HG02973 (cell line): Measurements from ENCODE around the gene EOMES.

Source experiments
- ATAC-seq: cut with Tn5 transposase; IDR thresholded peaks from one replicate; pipeline ENCODE4 v1.9.1; 2021; ENCODE audit warnings: moderate library complexity; ENCODE audit not compliant: unreplicated experiment

Gene EOMES

DNA sequence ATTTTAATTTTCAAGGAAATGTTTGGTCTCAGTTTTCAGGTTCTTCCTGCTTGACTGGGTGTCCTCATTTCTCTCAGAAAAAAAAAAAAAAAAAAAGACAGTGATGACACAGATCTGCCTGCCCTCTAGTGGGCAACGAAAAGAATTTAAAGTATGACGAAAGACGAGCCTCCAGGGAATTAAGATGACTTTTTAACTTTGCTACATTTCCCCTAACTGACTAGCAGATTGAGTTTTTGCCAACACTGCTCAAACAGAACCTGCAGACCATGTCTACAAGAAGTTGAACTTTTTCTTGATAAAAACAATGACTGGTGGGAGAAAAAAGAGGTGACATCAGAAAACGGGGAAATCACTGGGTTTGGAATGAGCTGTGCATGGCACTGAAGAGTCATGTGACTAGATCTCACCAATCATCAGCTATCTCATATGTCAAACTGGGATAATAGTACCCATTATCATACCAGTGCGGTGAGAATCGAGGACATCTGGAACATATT, 40.8 kb downstream of the EOMES start:
- peak; percentile 78 for ATAC-seq

DNA sequence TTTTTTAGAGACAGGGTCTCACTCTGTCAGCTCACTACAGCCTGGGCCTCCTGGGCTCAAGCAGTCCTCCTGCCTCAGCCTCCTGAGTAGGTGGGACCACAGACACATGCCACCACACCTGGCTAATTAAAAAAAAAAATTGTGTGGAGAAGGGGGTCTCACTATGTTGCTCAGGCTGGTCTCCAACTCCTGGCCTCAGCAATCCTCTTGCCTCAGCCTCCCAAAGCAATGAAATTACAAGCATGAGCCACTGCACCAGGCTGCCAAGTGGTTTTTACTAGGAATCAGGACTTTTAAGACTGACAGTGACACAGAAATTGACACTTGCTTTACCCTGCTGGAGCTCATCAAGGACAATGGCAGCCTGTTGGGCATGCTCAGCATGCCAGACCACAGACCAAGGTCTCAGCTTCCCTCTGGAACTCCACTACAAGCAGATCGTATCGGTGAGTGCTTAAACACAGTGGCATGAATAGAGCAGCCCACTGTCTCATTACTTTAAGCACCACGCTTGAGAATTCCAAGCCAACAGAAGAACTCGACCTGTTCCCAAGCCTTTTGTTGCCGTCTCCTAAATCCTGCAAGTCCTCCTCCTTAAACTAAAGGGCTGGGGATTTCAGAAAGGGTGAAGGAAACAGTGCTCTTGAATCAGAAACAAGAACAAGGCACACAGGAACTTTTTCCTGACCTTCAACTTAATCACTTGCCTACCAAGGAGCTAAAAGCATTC, 41.4 kb downstream of the EOMES start:
- ATAC-seq: no peak

DNA sequence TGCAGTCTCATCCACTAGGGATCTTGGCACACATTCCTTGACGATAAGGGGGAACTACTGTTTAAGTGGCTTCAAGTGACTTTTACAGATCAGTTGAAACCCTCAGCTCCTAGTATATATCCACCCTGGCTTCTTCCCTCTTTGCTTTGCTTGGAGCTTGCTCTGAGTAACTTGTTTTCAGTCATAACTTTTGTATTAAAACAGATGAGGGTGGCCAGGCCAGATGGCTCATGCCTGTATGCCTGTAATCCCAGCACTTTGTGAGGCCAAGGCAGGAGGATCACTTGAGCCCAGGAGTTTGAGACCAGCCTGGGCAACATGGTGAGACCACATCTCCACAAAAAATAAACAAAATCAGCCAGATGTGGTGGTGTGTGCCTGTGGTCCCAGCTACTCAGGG, 42.4 kb downstream of the EOMES start:
- no peak for ATAC-seq

DNA sequence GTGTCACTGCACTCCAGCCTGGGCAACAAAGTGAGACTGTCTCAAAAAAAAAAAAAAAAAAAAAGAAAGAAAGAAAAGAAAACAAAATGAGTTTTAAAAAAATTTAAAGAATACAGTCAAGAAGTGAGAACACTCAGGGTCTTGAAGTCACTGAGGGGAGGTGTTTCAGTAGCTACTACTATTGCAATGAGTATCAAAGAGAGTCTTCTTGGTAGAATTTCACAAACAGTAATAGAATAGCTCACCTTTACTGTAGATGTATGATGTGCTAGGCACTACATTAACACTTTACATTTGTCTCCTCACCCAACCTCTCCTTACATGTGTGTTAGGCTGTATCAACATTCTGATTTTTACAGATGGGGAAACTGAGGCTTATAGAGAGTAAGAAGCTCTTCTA, 43.9 kb downstream of the EOMES start:
- ATAC-seq: no peak

DNA sequence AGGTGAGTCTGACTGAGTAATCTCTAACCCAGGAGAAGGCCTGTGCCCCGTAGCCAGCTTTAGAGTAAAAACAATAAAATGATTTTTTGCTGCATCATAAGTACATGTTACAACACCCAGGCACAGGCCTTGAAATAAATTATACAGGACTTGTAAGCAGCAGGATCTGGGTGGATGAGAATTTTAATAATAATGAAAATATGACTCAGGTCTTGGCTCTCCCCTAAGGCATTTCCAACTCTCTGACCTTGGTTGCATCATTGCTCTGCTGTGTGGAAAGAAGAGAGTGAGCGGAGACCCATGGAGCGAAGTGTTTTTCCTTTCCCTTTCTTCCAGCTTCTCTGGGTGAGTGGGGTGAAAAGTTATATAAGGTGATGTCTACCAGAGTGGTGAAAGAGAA, 44.6 kb downstream of the EOMES start:
- ATAC-seq: no peak

DNA sequence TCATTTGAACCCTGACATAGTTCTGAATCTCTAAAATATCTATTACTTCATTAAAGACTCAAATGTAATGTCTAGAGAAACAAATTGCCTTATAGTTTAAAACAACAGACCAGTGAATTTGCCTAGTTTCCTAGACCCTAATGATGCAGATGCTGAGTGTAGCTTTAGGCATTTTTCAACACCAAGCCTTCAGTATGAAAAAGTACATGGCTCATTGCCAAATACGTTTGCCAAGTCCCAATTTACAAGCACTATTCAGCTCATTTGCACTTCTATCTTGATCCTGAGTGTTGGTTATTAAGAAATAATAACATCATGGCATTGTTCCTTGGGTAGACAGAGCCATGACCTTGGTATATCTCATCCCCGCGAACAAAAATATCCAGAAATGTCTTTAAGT, 46.8 kb downstream of the EOMES start:
- ATAC-seq: no peak

DNA sequence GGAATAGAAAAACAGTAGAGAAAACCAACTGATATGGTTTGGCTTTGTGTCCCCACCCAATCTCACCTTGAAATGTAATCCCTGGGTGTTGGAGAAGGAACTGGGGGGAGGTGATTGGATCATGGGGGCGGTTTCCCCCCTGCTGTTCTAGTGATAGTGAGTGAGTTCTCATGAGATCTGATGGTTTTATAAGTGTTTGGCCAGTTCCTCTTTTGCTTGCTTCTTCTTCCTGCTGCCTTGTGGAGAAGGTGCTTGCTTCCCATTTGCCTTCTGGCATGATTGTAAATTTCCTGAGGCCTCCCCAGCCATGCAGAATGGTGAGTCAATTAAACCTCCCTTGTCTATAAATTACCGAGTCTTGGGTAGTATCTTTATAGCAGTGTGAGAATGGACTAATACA, 48.4 kb downstream of the EOMES start:
- no peak for ATAC-seq

DNA sequence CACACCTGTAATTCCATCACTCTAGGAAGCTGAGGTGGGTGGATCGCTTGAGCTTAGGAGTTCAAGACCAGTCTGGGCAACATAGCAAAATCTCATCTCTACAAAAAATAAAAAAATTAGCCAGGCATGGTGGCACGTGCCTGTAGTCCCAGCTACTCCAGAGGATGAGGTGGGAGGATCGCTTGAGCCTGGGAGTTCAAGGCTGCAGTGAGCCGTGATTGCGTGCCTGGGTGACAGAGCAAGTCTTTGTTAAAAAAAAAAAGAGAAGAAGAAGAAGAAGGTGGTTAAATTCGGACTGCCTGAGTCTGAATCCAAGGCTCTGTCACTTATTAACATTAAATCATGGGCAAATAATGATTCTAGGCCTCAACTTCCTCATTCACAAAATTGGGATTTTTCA, 51.0 kb downstream of the EOMES start:
- ATAC-seq: no peak

DNA sequence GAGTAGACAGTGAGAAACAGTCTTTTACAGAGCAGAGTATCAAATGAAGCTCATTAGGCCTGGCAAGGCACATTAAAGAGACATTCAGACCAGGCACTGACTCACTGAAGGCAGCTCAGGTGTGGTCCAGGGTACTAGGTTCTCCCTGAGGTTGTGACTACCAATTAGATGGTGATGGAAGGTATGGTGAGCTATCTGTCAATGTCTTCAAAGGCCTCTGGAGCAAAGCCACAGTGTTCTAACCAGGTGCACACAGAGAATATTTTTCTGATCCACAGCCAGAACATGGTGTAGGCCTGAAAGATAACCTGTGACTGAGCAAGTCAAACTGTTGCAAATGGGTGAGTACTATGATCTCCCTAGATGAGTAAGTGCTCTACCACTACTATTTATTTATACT, 51.5 kb downstream of the EOMES start:
- no peak for ATAC-seq

DNA sequence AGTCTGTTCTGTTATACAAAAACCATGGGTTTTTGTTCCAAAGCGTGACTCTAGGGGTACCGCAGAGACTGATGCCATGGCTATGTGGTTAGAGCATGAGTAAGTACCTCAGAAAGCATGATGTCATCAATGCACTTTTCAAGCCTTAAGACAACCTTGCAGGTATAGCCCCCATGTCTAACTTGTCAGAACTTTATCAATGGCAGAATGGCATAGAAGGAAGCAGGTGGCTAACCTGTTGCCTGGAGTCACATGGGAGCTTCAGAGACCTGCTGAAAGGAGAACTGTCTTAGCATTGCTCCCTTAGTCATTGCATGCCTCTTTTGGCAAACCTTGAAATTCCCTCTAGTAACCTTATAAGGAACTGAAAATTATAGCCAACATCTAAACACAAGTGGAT, 52.5 kb downstream of the EOMES start:
- ATAC-seq: peak; percentile 60

DNA sequence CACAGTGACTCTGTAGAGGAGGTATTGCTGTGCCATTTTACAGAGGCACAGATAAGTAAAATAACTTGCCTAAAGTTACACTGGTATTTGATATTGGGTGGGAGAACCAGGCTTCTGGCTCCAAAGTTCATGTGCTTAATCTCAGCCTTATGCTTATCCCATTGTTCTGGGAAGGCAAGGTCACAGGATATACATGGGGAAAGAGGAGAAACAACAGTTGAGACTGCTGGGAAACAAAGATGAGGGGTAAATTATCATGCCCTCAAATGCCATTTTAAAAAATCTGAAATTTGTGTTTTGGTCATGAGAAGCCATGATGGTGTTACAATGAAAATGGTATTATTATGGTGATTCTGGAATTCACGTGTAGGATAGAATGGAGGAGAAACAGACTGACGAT, 54.4 kb downstream of the EOMES start:
- ATAC-seq: no peak

DNA sequence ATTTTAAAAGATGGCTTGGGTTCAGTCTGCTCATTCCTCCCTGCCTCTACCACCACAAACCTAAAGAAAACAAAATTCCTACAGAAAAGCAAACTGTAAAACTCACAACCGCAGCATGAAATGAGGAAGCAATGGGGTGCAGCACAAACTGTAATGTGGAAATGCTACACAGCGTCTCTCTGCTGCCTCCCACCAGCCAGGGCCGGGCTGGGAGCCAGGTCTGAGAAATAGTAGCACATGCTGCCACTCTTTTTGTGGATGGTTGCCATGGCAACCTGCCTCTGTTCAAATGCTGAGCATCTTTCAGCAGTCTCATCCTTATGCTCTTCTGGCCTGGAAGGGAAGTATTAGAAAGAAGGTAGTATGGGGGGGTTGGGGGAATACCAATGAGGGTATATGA, 55.4 kb downstream of the EOMES start:
- ATAC-seq: no peak

DNA sequence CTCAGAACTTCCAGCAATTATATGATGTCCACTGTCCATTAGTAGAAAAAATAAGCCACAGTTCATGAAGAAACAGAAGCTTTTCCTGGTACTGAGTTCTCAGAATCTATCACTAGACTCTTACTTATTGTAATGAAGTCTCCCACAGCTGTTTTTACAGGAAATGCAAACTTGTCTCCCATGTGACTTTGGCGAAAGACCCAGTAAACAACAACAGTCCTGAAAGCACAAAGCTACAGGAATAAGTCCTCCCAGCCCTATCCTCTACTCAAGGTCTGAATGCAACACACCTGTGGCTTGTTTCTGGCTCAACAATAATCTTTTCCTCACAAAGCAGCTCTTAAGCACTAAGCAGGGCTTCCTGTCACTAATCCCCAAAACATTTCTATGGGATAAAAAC, 55.9 kb downstream of the EOMES start:
- peak; percentile 52 for ATAC-seq
